ENCODE data around the gene C5orf15. TPM values are rescaled to one million over a fixed set of nuclear protein-coding genes. Genes with fewer than 3 reads are reported as not detected.

The C5orf15 gene
- total and polyA plus RNA-seq, 9 of the 15 experiments (the other 6 are each of a cell fraction or from before 2014, with no cell fraction given), result 23.3 to 50.7 (median 35.5) TPM

DNA sequence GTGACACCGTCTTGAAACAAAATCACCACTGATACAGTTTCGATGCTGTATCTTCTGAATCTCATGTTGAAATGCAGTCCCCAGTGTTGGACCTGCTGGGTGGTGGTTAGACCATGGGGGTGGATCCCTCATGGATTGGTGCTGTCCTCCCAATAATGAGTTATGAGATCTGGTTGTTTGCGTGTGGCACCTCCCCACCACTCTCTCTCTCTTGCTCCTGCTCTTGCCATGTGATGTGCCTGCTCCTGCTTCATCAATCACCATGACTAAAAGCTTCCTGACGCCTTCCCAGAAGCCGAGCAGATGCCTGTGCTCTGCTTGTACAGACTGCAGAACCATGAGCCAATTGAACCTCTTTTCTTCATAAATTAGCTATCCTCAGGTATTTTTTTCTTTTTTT lies 15.2 kb upstream of the C5orf15 start:
- no TSS peak for BruUV-seq (replicated peaks)
- POLR2A ChIA-PET, result interaction anchor here (0.6 to 1.7 kb wide), 3 partner anchors 15 to 38 kb away, joined by 3 to 5 read pairs (median 3); no protein-coding TSS in a partner anchor
- CTCF ChIA-PET (ENCODE audit: low intra/inter-chr PET ratio), result no interaction called here
- no peaks in the 10 kb centered on the region for H3K27me3 ChIP-seq (ENCODE audit: control insufficient read depth in 2 of 2, insufficient read depth in 2 of 2, low read length in 2 of 2)
- in situ Hi-C loops (cut with MboI), result no loop called here
- H3K9ac ChIP-seq (ENCODE audit: insufficient read depth in 1 of 2, low read depth in 2 of 2, low read length in 2 of 2), result no peak overlapping the region
- ATAC-seq, result no peak
- H2AFZ ChIP-seq (ENCODE audit: low read depth, low read length), result no peak overlapping the region
- no peaks in the 10 kb centered on the region for H3K4me1 ChIP-seq (replicated peaks in 1 of 2; ENCODE audit: control insufficient read depth in 2 of 2, insufficient read depth in 2 of 2, low read length in 2 of 2)
- no peak overlapping the region for H3K4me2 ChIP-seq (ENCODE audit: insufficient read depth, low read length)
- 91% methylated on average over 4 of the region's 5 CpGs for WGBS (ENCODE audit: insufficient coverage, low coverage, missing lambda C conversion rate)
- H3K9me3 ChIP-seq (replicated peaks; ENCODE audit: control insufficient read depth, insufficient read depth, low read depth, low read length), result no peaks in the 10 kb centered on the region
- H3K79me2 ChIP-seq (ENCODE audit: control insufficient read depth, insufficient read depth, low read length), result peaks cover 24% of the 10 kb centered on the region
- TF ChIP-seq SPI1 (IDR thresholded peaks at IDR 0.05; ENCODE audit: borderline replicate concordance, low read depth, low read length), result no peak
- TF ChIP-seq, protein P1, sequence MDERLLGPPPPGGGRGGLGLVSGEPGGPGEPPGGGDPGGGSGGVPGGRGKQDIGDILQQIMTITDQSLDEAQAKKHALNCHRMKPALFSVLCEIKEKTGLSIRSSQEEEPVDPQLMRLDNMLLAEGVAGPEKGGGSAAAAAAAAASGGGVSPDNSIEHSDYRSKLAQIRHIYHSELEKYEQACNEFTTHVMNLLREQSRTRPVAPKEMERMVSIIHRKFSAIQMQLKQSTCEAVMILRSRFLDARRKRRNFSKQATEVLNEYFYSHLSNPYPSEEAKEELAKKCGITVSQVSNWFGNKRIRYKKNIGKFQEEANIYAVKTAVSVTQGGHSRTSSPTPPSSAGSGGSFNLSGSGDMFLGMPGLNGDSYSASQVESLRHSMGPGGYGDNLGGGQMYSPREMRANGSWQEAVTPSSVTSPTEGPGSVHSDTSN (CRISPR knock-in tag; IDR thresholded peaks at IDR 0.05; ENCODE audit: low read depth), result no peak
- TF ChIP-seq, protein P1 (tag; conservative IDR thresholded peaks at IDR 0.05; ENCODE audit: low read depth), result peak; percentile 58
- no peak for TF ChIP-seq ZNF282 (CRISPR knock-in tag; IDR thresholded peaks at IDR 0.05)
- TF ChIP-seq MEIS2 (IDR thresholded peaks at IDR 0.05; ENCODE audit: partially characterized antibody), result peak; percentile 48
- TF ChIP-seq E4F1 (CRISPR knock-in tag; IDR thresholded peaks at IDR 0.05; ENCODE audit: borderline replicate concordance), result no peak
- no peak for TF ChIP-seq NR1H2 (CRISPR knock-in tag; IDR thresholded peaks at IDR 0.05)
- no peak for TF ChIP-seq CHD4 (IDR thresholded peaks at IDR 0.05; ENCODE audit: insufficient read depth, insufficient replicate concordance, low read depth, low read length, poor library complexity, severe bottlenecking)
- no peak for TF ChIP-seq STAT5A (IDR thresholded peaks at IDR 0.05; ENCODE audit: borderline replicate concordance, low read length)
- no peaks in the 10 kb centered on the region for H3K9me1 ChIP-seq (ENCODE audit: control insufficient read depth, insufficient read depth, low read length)
- FAIRE-seq, result no peak
- intact Hi-C loops (cut with micrococcal nuclease), result no loop called here
- peaks cover 3% of the 10 kb centered on the region; the same call in 1 of the 2 replicates for H4K20me1 ChIP-seq (replicated peaks; ENCODE audit: control insufficient read depth, insufficient read depth, low read length)
- no peak for DNase-seq (ENCODE audit: extremely low read depth in 1 of 4, low spot score in 3 of 4)
- peaks cover 88% of the 10 kb centered on the region for H3K36me3 ChIP-seq (ENCODE audit: control insufficient read depth, insufficient read depth, low read length)
- H3K27ac ChIP-seq (ENCODE audit: extremely low read depth, low read depth, low read length), result no peak overlapping the region
- no peak overlapping the region for H3K4me3 ChIP-seq

Data from K562 (cell line).